ENCODE measurements around the gene CRYGS.

- TF ChIP-seq CTCF (IDR thresholded peaks at IDR 0.05) = no peak
- no peak for TF ChIP-seq POLR2A (IDR thresholded peaks at IDR 0.05)
Observed at GRCh38 chr3:186506191-186506739, 37.9 kb downstream of the CRYGS start.

Measured in uterus (tissue), 2 donors.